H9 (cell line): ENCODE measurements around the gene RPS24. TPM values are rescaled to one million over a fixed set of nuclear protein-coding genes. Genes with fewer than 3 reads are reported as not detected.

Source experiments
- DNase-seq: peaks from one replicate; pipeline ENCODE4 v3.0.0-alpha.2; 2017
- H2AFZ ChIP-seq: one replicate; pipeline ENCODE4 v1.6.1; 2013; ENCODE audit warnings: mild to moderate bottlenecking, low read length, control low read depth, moderate library complexity
- H2AK5ac ChIP-seq: 2 replicates; pipeline ENCODE4 v1.6.1; 2013; ENCODE audit warnings: low read length, control low read depth, mixed read lengths; ENCODE audit not compliant: insufficient read length
- H2BK120ac ChIP-seq: one replicate; pipeline ENCODE4 v1.6.1; 2013; ENCODE audit warnings: low read depth, mild to moderate bottlenecking, low read length, control low read depth, inconsistent platforms; ENCODE audit not compliant: poor library complexity, severe bottlenecking
- H2BK12ac ChIP-seq: 2 replicates; pipeline ENCODE4 v1.6.1; 2013; ENCODE audit warnings: low read length, control low read depth, mixed read lengths, low read depth; ENCODE audit not compliant: insufficient read length
- H2BK15ac ChIP-seq: 2 replicates; pipeline ENCODE4 v1.6.1; 2013; ENCODE audit warnings: low read depth, low read length, control low read depth
- H2BK20ac ChIP-seq: one replicate; pipeline ENCODE4 v1.6.1; 2013; ENCODE audit warnings: low read depth, mild to moderate bottlenecking, low read length, control low read depth, inconsistent platforms; ENCODE audit not compliant: poor library complexity, severe bottlenecking
- H2BK5ac ChIP-seq: 2 replicates; pipeline ENCODE4 v1.6.1; 2013; ENCODE audit warnings: low read length, control low read depth, mixed read lengths; ENCODE audit not compliant: insufficient read length
- H3K14ac ChIP-seq: 2 replicates; pipeline ENCODE4 v1.6.1; 2013; ENCODE audit warnings: low read length, control low read depth; ENCODE audit not compliant: insufficient read depth
- H3K18ac ChIP-seq: 2 replicates; pipeline ENCODE4 v1.6.1; 2013; ENCODE audit warnings: low read depth, mild to moderate bottlenecking, mixed read lengths, low read length, control low read depth; ENCODE audit not compliant: insufficient read length
- H3K23ac ChIP-seq: 2 replicates; pipeline ENCODE4 v1.6.1; 2013; ENCODE audit warnings: low read length, control low read depth, mixed read lengths, low read depth; ENCODE audit not compliant: insufficient read length
- H3K23me2 ChIP-seq: 2 replicates; pipeline ENCODE4 v1.6.1; 2013; ENCODE audit warnings: low read depth, mild to moderate bottlenecking, mixed read lengths, low read length, control low read depth; ENCODE audit not compliant: insufficient read length, poor library complexity, severe bottlenecking
- H3K27ac ChIP-seq: 2 replicates; pipeline ENCODE4 v1.5.1; 2013; ENCODE audit warnings: low read length, control low read depth, mixed read lengths, low read depth; ENCODE audit not compliant: insufficient read length
- H3K27me3 ChIP-seq: 2 replicates; pipeline ENCODE4 v1.6.1; 2013; ENCODE audit warnings: low read length, control low read depth, inconsistent platforms; ENCODE audit not compliant: insufficient read depth
- H3K4ac ChIP-seq: 2 replicates; pipeline ENCODE4 v1.6.1; 2013; ENCODE audit warnings: low read depth, mild to moderate bottlenecking, control low read depth, inconsistent platforms, low read length, moderate library complexity
- H3K4me1 ChIP-seq: 2 replicates; pipeline ENCODE4 v1.6.1; 2013; ENCODE audit warnings: low read length, control low read depth, inconsistent platforms; ENCODE audit not compliant: insufficient read depth
- H3K4me2 ChIP-seq: 2 replicates; pipeline ENCODE4 v1.6.1; 2013; ENCODE audit warnings: low read length, control low read depth, mixed read lengths; ENCODE audit not compliant: insufficient read length, insufficient read depth
- H3K56ac ChIP-seq: 2 replicates; pipeline ENCODE4 v1.6.1; 2013; ENCODE audit warnings: low read depth, mild to moderate bottlenecking, mixed read lengths, low read length, control low read depth; ENCODE audit not compliant: insufficient read length
- H3K79me1 ChIP-seq: 2 replicates; pipeline ENCODE4 v1.6.1; 2013; ENCODE audit warnings: low read depth, mild to moderate bottlenecking, moderate library complexity, low read length, control low read depth, inconsistent platforms; ENCODE audit not compliant: insufficient read depth, poor library complexity, severe bottlenecking
- H3K79me2 ChIP-seq: 2 replicates; pipeline ENCODE4 v1.6.1; 2013; ENCODE audit warnings: low read length, control low read depth, inconsistent platforms; ENCODE audit not compliant: insufficient read depth
- H3K9ac ChIP-seq: 2 replicates; pipeline ENCODE4 v1.6.1; 2013; ENCODE audit warnings: low read length, control low read depth, mixed read lengths; ENCODE audit not compliant: insufficient read length; ENCODE audit errors: extremely low read depth
- H3K9me3 ChIP-seq: one replicate; pipeline ENCODE4 v1.6.1; 2013; ENCODE audit warnings: low read depth, low read length, inconsistent platforms; ENCODE audit not compliant: control insufficient read depth
- H3T11ph ChIP-seq: one replicate; pipeline ENCODE4 v1.6.1; 2013; ENCODE audit warnings: mild to moderate bottlenecking, low read length, control low read depth, inconsistent platforms
- H4K20me1 ChIP-seq: one replicate; pipeline ENCODE4 v1.6.1; 2013; ENCODE audit not compliant: control insufficient read depth, insufficient read length, insufficient read depth
- H4K5ac ChIP-seq: 2 replicates; pipeline ENCODE4 v1.6.1; 2013; ENCODE audit warnings: low read depth, mild to moderate bottlenecking, mixed read lengths, low read length, control low read depth; ENCODE audit not compliant: insufficient read length
- H4K8ac ChIP-seq: replicated peaks from 2 replicates; pipeline ENCODE4 v1.6.1; 2013; ENCODE audit warnings: low read length, control low read depth, mixed read lengths, low read depth; ENCODE audit not compliant: insufficient read length
- H4K91ac ChIP-seq: 2 replicates; pipeline ENCODE4 v1.6.1; 2013; ENCODE audit warnings: low read depth, mild to moderate bottlenecking, moderate library complexity, mixed read lengths, low read length, control low read depth; ENCODE audit not compliant: insufficient read length
- H3K27ac Mint-ChIP-seq, 3 experiments: 2 replicates in 2 of 3; 3 replicates in 1 of 3; pipeline ENCODE4 v1.8.0; 2020 to 2021; ENCODE audit warnings: mixed read lengths in 3 of 3, mild to moderate bottlenecking in 1 of 3, moderate library complexity in 1 of 3
- H3K27me3 Mint-ChIP-seq: 2 replicates; pipeline ENCODE4 v1.8.0; 2021; ENCODE audit warnings: low read depth, mild to moderate bottlenecking, moderate library complexity, mixed read lengths
- H3K36me3 Mint-ChIP-seq, 3 experiments: 2 replicates in 2 of 3; 3 replicates in 1 of 3; pipeline ENCODE4 v1.8.0; 2020 to 2021; ENCODE audit warnings: low read depth in 3 of 3, mixed read lengths in 3 of 3; ENCODE audit not compliant: insufficient read depth in 1 of 3
- H3K4me1 Mint-ChIP-seq, 2 experiments: 2 replicates each; pipeline ENCODE4 v1.8.0; 2020; ENCODE audit warnings: mixed read lengths in 2 of 2
- H3K4me3 Mint-ChIP-seq, 2 experiments: 2 replicates in 1 of 2; 3 replicates in 1 of 2; pipeline ENCODE4 v1.8.0; 2020 to 2021; ENCODE audit warnings: mild to moderate bottlenecking in 2 of 2, mixed read lengths in 2 of 2, moderate library complexity in 1 of 2
- H3K9me3 Mint-ChIP-seq, 2 experiments: 2 replicates in 1 of 2; 3 replicates in 1 of 2; pipeline ENCODE4 v1.8.0; 2020; ENCODE audit warnings: mild to moderate bottlenecking in 2 of 2, mixed read lengths in 2 of 2, moderate library complexity in 1 of 2
- CTCF ChIP-seq: fragments of 200-600 bp; sonication (generic); conservative IDR thresholded peaks from 3 replicates; pipeline ENCODE4 v1.8.0; 2021; ENCODE audit warnings: antibody characterized with exemption, mild to moderate bottlenecking
- WGBS: extraction: QIAGEN DNeasy Blood & Tissue Kit; methylation state at CpG from one replicate; pipeline ENCODE4 v1.1.7; 2013; ENCODE audit warnings: missing lambda C conversion rate, low lambda C conversion rate, mixed read lengths; ENCODE audit not compliant: insufficient read length; ENCODE audit errors: extremely low coverage; 5-methylcytosine and 5-hydroxymethylcytosine counted together
- total RNA-seq: library from RNA; stranded (reverse); gene quantifications from 2 replicates; pipeline ENCODE4 v1.2.1, GENCODE V29; 2021

RPS24 gene
- total RNA-seq, 1 experiment from 2014 or later = 1,966 TPM

GRCh38 chr10:78042752-78043104 lies 9.1 kb downstream of the RPS24 start:
- H3K9ac ChIP-seq = no peak overlapping the region
- no peak for DNase-seq
- no peak for TF ChIP-seq CTCF
- no peak overlapping the region for H2BK5ac ChIP-seq
- H3K4me2 ChIP-seq = no peak overlapping the region
- no peak overlapping the region for H4K91ac ChIP-seq
- H3K56ac ChIP-seq = no peak overlapping the region
- H3K79me1 ChIP-seq = no peaks in the 10 kb centered on the region
- H3K36me3 Mint-ChIP-seq = peaks cover 39 to 56% (median 47%) of the 10 kb centered on the region in 3 experiments
- no CpG with 5 or more reads among the region's 6 CpGs for WGBS
- no peak overlapping the region for H2AFZ ChIP-seq
- no peaks in the 10 kb centered on the region for H3K9me3 Mint-ChIP-seq
- H3K9me3 ChIP-seq = no peaks in the 10 kb centered on the region
- no peaks in the 10 kb centered on the region for H3K79me2 ChIP-seq
- no peaks in the 10 kb centered on the region for H3K23me2 ChIP-seq
- no peak overlapping the region for H3K4me3 Mint-ChIP-seq
- peaks cover 5% of the 10 kb centered on the region for H4K20me1 ChIP-seq
- peaks cover 57 to 58% of the 10 kb centered on the region in 2 experiments for H3K4me1 Mint-ChIP-seq
- H2BK12ac ChIP-seq = no peak overlapping the region
- no peak overlapping the region for H2BK20ac ChIP-seq
- no peak overlapping the region for H3K23ac ChIP-seq
- no peak overlapping the region for H4K5ac ChIP-seq
- H3K27ac Mint-ChIP-seq = peak overlapping the region in 1 of 3 experiments; percentile 94; a peak in 2 of 7 replicates
- no peaks in the 10 kb centered on the region for H3K27me3 ChIP-seq
- H3K4ac ChIP-seq = no peak overlapping the region
- H2BK15ac ChIP-seq = no peak overlapping the region
- H3K18ac ChIP-seq = no peak overlapping the region
- H2AK5ac ChIP-seq = no peak overlapping the region
- H4K8ac ChIP-seq = no peak overlapping the region
- H3K14ac ChIP-seq = no peak overlapping the region
- no peak overlapping the region for H3K27ac ChIP-seq
- H2BK120ac ChIP-seq = no peak overlapping the region
- H3T11ph ChIP-seq = no peak overlapping the region
- H3K27me3 Mint-ChIP-seq = no peaks in the 10 kb centered on the region; the same call in 1 of the 2 replicates
- H3K4me1 ChIP-seq = peaks cover 2% of the 10 kb centered on the region; the same call in 1 of the 2 replicates
